BLaER1 treated with 17β-estradiol and CSF1 and Interleukin-3, amounts not matched to agents 10 nM and 100 nM (cell line): Measurements from ENCODE around the gene BANP.
"Not testable (repeated sequence)": the region's sequence is repeated elsewhere in the genome, so short reads cannot be mapped to it uniquely, and the experiment has no call there.

Source experiments
- H3K27ac ChIP-seq, 11 experiments: shearing (Covaris generic); formaldehyde crosslinking; 2 replicates each; pipeline ENCODE4 v1.8.1; 2022
- H3K27me3 ChIP-seq, 11 experiments: shearing (Covaris generic); formaldehyde crosslinking; 2 replicates each; pipeline ENCODE4 v1.8.1; 2022
- H3K36me3 ChIP-seq, 11 experiments: shearing (Covaris generic); formaldehyde crosslinking; 2 replicates each; pipeline ENCODE4 v1.8.1; 2022
- H3K4me1 ChIP-seq, 10 experiments: shearing (Covaris generic); formaldehyde crosslinking; 2 replicates each; pipeline ENCODE4 v1.8.1; 2022
- H3K4me2 ChIP-seq, 11 experiments: shearing (Covaris generic); formaldehyde crosslinking; 2 replicates each; pipeline ENCODE4 v1.8.1; 2022
- H3K4me3 ChIP-seq, 10 experiments: shearing (Covaris generic); formaldehyde crosslinking; 2 replicates each; pipeline ENCODE4 v1.8.1; 2022
- H3K9ac ChIP-seq, 11 experiments: shearing (Covaris generic); formaldehyde crosslinking; 2 replicates each; pipeline ENCODE4 v1.8.1; 2022
- H3K9me3 ChIP-seq, 11 experiments: shearing (Covaris generic); formaldehyde crosslinking; replicated peaks in 1 of 11; 2 replicates each; pipeline ENCODE4 v1.8.1; 2022
- H4K20me1 ChIP-seq, 11 experiments: shearing (Covaris generic); formaldehyde crosslinking; 2 replicates each; pipeline ENCODE4 v1.8.1; 2022
- Cebpa-rat ChIP-seq, 11 experiments: shearing (Covaris generic); IDR thresholded peaks; 2 replicates each; pipeline ENCODE4 v1.8.1; 2022

The BANP gene

GRCh38 chr16:87993901-87994300 lies 42.7 kb downstream of the BANP start:
- no peaks in the 10 kb centered on the region for H3K9me3 ChIP-seq
- H3K9ac ChIP-seq, result no peak overlapping the region
- no peak overlapping the region for H3K4me3 ChIP-seq
- no peaks in the 10 kb centered on the region for H3K27me3 ChIP-seq
- TF ChIP-seq Cebpa-rat (IDR thresholded peaks at IDR 0.05), result no peak
- no peak overlapping the region for H3K4me2 ChIP-seq
- 0 out of 20 replicates have a peak, but pooled peaks cover 0 to 8% (median 0%) of the 10 kb centered on the region in 10 experiments for H3K4me1 ChIP-seq
- H3K36me3 ChIP-seq, result peaks cover 16 to 87% (median 52%) of the 10 kb centered on the region in 11 experiments; a peak in 20 of 22 replicates
- no peak overlapping the region for H3K27ac ChIP-seq
- peaks cover 5 to 47% (median 39%) of the 10 kb centered on the region in 11 experiments; a peak in 14 of 22 replicates for H4K20me1 ChIP-seq

GRCh38 chr16:87995644-87996043 lies 44.4 kb downstream of the BANP start:
- no peak for TF ChIP-seq Cebpa-rat (IDR thresholded peaks at IDR 0.05)
- Histone ChIP-seq H3K9me3 (no peaks in the 10 kb centered on the region), H3K4me2 (no peak overlapping the region), H4K20me1 (peaks cover 5 to 47% (median 39%) of the 10 kb centered on the region in 11 experiments; a peak in 14 of 22 replicates), H3K36me3 (peaks cover 18 to 76% (median 50%) of the 10 kb centered on the region in 11 experiments; a peak in 20 of 22 replicates), H3K27ac (no peak overlapping the region), H3K27me3 (no peaks in the 10 kb centered on the region), H3K9ac (no peak overlapping the region), H3K4me3 (no peak overlapping the region), H3K4me1 (0 out of 20 replicates have a peak, but pooled peaks cover 0 to 8% (median 0%) of the 10 kb centered on the region in 10 experiments)

- Histone ChIP-seq H3K9ac (no peak overlapping the region), H3K27ac (peak overlapping the region in 1 of 11 experiments; percentile 25; a peak in 1 of 22 replicates), H3K4me2 (no peak overlapping the region), H3K36me3 (peaks cover 10 to 77% (median 42%) of the 10 kb centered on the region in 11 experiments; a peak in 21 of 22 replicates), H4K20me1 (peaks cover 5 to 54% (median 42%) of the 10 kb centered on the region in 11 experiments; a peak in 17 of 22 replicates), H3K4me1 (0 out of 20 replicates have a peak, but pooled peaks cover 0 to 8% (median 0%) of the 10 kb centered on the region in 10 experiments), H3K27me3 (no peaks in the 10 kb centered on the region), H3K4me3 (no peak overlapping the region), H3K9me3 (no peaks in the 10 kb centered on the region)
- no peak for TF ChIP-seq Cebpa-rat (IDR thresholded peaks at IDR 0.05)
These were observed 46.0 kb downstream of the BANP start for GRCh38 chr16:87996962-87997880.

- H3K4me3 ChIP-seq, H3K4me1 ChIP-seq, H3K4me2 ChIP-seq, H3K27me3 ChIP-seq, H3K9ac ChIP-seq, H3K27ac ChIP-seq, H3K9me3 ChIP-seq: not testable (repeated sequence)
- peaks cover 13 to 78% (median 49%) of the 10 kb centered on the region in 11 experiments for H3K36me3 ChIP-seq
- H4K20me1 ChIP-seq, result peaks cover 8 to 65% (median 51%) of the 10 kb centered on the region in 11 experiments; a peak in 17 of 22 replicates
These were observed 47.1 kb downstream of the BANP start for GRCh38 chr16:87998184-87998793.

- H3K9ac ChIP-seq, H3K27ac ChIP-seq, H3K4me3 ChIP-seq, H3K27me3 ChIP-seq, H3K9me3 ChIP-seq, H3K4me2 ChIP-seq: not testable (repeated sequence)
- Histone ChIP-seq H3K4me1 (peaks cover 0 to 12% (median 0%) of the 10 kb centered on the region in 10 experiments; a peak in 3 of 20 replicates), H4K20me1 (peaks cover 8 to 69% (median 58%) of the 10 kb centered on the region in 11 experiments; a peak in 17 of 22 replicates), H3K36me3 (peaks cover 17 to 76% (median 51%) of the 10 kb centered on the region in 11 experiments)
These were observed 47.8 kb downstream of the BANP start for GRCh38 chr16:87998992-87999391.

GRCh38 chr16:88002211-88002610 lies 51.0 kb downstream of the BANP start:
- Histone ChIP-seq H3K36me3 (peaks cover 32 to 73% (median 55%) of the 10 kb centered on the region in 11 experiments), H3K9me3 (no peaks in the 10 kb centered on the region), H3K27me3 (no peaks in the 10 kb centered on the region), H3K9ac (no peak overlapping the region), H4K20me1 (peaks cover 8 to 55% (median 44%) of the 10 kb centered on the region in 11 experiments; a peak in 18 of 22 replicates), H3K27ac (no peak overlapping the region), H3K4me2 (no peak overlapping the region), H3K4me1 (peaks cover 0 to 29% (median 12%) of the 10 kb centered on the region in 10 experiments; a peak in 13 of 20 replicates), H3K4me3 (no peak overlapping the region)
- TF ChIP-seq Cebpa-rat (IDR thresholded peaks at IDR 0.05), result no peak

GRCh38 chr16:88002749-88003148 lies 51.5 kb downstream of the BANP start:
- Histone ChIP-seq H4K20me1 (peaks cover 8 to 50% (median 39%) of the 10 kb centered on the region in 11 experiments; a peak in 18 of 22 replicates), H3K27me3 (no peaks in the 10 kb centered on the region), H3K4me2 (no peak overlapping the region), H3K27ac (no peak overlapping the region), H3K4me3 (no peak overlapping the region), H3K9me3 (no peaks in the 10 kb centered on the region), H3K36me3 (peaks cover 38 to 74% (median 58%) of the 10 kb centered on the region in 11 experiments), H3K9ac (no peak overlapping the region), H3K4me1 (peaks cover 0 to 25% (median 12%) of the 10 kb centered on the region in 10 experiments; a peak in 13 of 20 replicates)
- TF ChIP-seq Cebpa-rat (IDR thresholded peaks at IDR 0.05), result no peak

- peaks cover 3 to 44% (median 33%) of the 10 kb centered on the region in 11 experiments; a peak in 17 of 22 replicates for H4K20me1 ChIP-seq
- H3K36me3 ChIP-seq, result peaks cover 44 to 74% (median 61%) of the 10 kb centered on the region in 11 experiments
- H3K9me3 ChIP-seq, result no peaks in the 10 kb centered on the region
- peaks cover 0 to 25% (median 12%) of the 10 kb centered on the region in 10 experiments; a peak in 13 of 20 replicates for H3K4me1 ChIP-seq
- no peak overlapping the region for H3K4me3 ChIP-seq
- TF ChIP-seq Cebpa-rat (IDR thresholded peaks at IDR 0.05), result no peak
- H3K27me3 ChIP-seq, result no peaks in the 10 kb centered on the region
- no peak overlapping the region for H3K9ac ChIP-seq
- no peak overlapping the region for H3K27ac ChIP-seq
- no peak overlapping the region for H3K4me2 ChIP-seq
These were observed 52.1 kb downstream of the BANP start for GRCh38 chr16:88003316-88003715.

- TF ChIP-seq Cebpa-rat (IDR thresholded peaks at IDR 0.05), result no peak
- Histone ChIP-seq H3K4me1 (peaks cover 0 to 29% (median 14%) of the 10 kb centered on the region in 10 experiments; a peak in 14 of 20 replicates), H3K36me3 (peaks cover 45 to 71% (median 58%) of the 10 kb centered on the region in 11 experiments), H4K20me1 (peaks cover 3 to 41% (median 31%) of the 10 kb centered on the region in 11 experiments; a peak in 17 of 22 replicates), H3K9ac (no peak overlapping the region), H3K4me3 (no peak overlapping the region), H3K4me2 (no peak overlapping the region), H3K27ac (peak overlapping the region in 2 of 11 experiments; percentile 25 to 44; a peak in 1 of 22 replicates), H3K27me3 (no peaks in the 10 kb centered on the region), H3K9me3 (no peaks in the 10 kb centered on the region)
These were observed 52.5 kb downstream of the BANP start for GRCh38 chr16:88003736-88004135.
